DND-41 (cell line): ENCODE measurements around the gene ASCL3.

ENCODE experiments used
- ATAC-seq: fragments of 200-7000 bp; cut with Tn5 transposase; 3 replicates; pipeline ENCODE4 v1.9.1; 2021; ENCODE audit warnings: low read depth; ENCODE audit not compliant: insufficient read depth
- DNase-seq: peaks from one replicate; pipeline ENCODE4 v3.0.0-alpha.2; 2020
- H2AFZ ChIP-seq: 2 replicates; pipeline ENCODE4 v1.6.0; 2012; ENCODE audit warnings: low read depth, low read length
- H3K27ac ChIP-seq: 2 replicates; pipeline ENCODE4 v1.5.1; 2012; ENCODE audit warnings: low read length, inconsistent platforms
- H3K27me3 ChIP-seq: fragments of 200-600 bp; sonication (generic); 2 replicates; pipeline ENCODE4 v1.6.0; 2012; ENCODE audit warnings: low read length, mild to moderate bottlenecking, inconsistent platforms; ENCODE audit not compliant: insufficient read depth, poor library complexity
- H3K36me3 ChIP-seq: 2 replicates; pipeline ENCODE4 v1.5.1; 2012; ENCODE audit warnings: low read length, inconsistent platforms; ENCODE audit not compliant: insufficient read depth
- H3K4me1 ChIP-seq: 2 replicates; pipeline ENCODE4 v1.5.1; 2012; ENCODE audit warnings: mild to moderate bottlenecking, low read length; ENCODE audit not compliant: insufficient read depth
- H3K4me2 ChIP-seq: 2 replicates; pipeline ENCODE4 v1.6.0; 2012; ENCODE audit warnings: mild to moderate bottlenecking, moderate library complexity, low read length, inconsistent platforms; ENCODE audit not compliant: insufficient read depth
- H3K4me3 ChIP-seq, 2 experiments: fragments of 200-600 bp in 1 of 2; shearing (Covaris generic) in 1 of 2; 2 replicates each; pipeline ENCODE4 v1.5.1; 2012 to 2016; ENCODE audit warnings: inconsistent platforms in 2 of 2, low read length in 2 of 2, mild to moderate bottlenecking in 2 of 2, low read depth in 1 of 2, moderate library complexity in 1 of 2
- H3K79me2 ChIP-seq: 2 replicates; pipeline ENCODE4 v1.6.0; 2012; ENCODE audit warnings: low read length, inconsistent platforms; ENCODE audit not compliant: insufficient read depth
- H3K9ac ChIP-seq: 2 replicates; pipeline ENCODE4 v1.6.0; 2012; ENCODE audit warnings: low read depth, mild to moderate bottlenecking, inconsistent platforms, low read length, moderate library complexity
- H3K9me3 ChIP-seq: 2 replicates; pipeline ENCODE4 v1.5.1; 2012; ENCODE audit warnings: low read length, moderate library complexity, mild to moderate bottlenecking, inconsistent platforms; ENCODE audit not compliant: insufficient read depth, severe bottlenecking
- H4K20me1 ChIP-seq: 2 replicates; pipeline ENCODE4 v1.6.0; 2012; ENCODE audit warnings: low read length; ENCODE audit not compliant: insufficient read depth
- CTCF ChIP-seq: IDR thresholded peaks from 2 replicates; pipeline ENCODE4 v1.5.1; 2012; ENCODE audit warnings: borderline replicate concordance, low read length, moderate library complexity, mild to moderate bottlenecking; ENCODE audit not compliant: poor library complexity, severe bottlenecking; ENCODE audit errors: extremely low read depth
- EZH2 ChIP-seq: IDR thresholded peaks from 3 replicates; pipeline ENCODE4 v1.6.1; 2012; ENCODE audit warnings: borderline replicate concordance, low read depth, mild to moderate bottlenecking, moderate library complexity, low read length, inconsistent platforms; ENCODE audit not compliant: severe bottlenecking

ASCL3 gene

GRCh38 chr11:8947230-8947943, 4.6 kb upstream of the ASCL3 start:
- Histone ChIP-seq H3K4me2 (0 out of 2 replicates have a peak overlapping the region, but pooled peaks have one; percentile 12), H3K36me3 (peaks cover 27% of the 10 kb centered on the region), H3K4me3 (no peak overlapping the region), H3K4me1 (peaks cover 23% of the 10 kb centered on the region), H3K27me3 (no peaks in the 10 kb centered on the region), H3K9ac (no peak overlapping the region), H4K20me1 (no peaks in the 10 kb centered on the region), H3K9me3 (no peaks in the 10 kb centered on the region), H3K79me2 (no peaks in the 10 kb centered on the region), H2AFZ (no peak overlapping the region), H3K27ac (peak overlapping the region; percentile 56)
- DNase-seq (peak; percentile 63), ATAC-seq (peak; percentile 96)
- TF ChIP-seq EZH2: no peak
- no peak for TF ChIP-seq CTCF

DNA sequence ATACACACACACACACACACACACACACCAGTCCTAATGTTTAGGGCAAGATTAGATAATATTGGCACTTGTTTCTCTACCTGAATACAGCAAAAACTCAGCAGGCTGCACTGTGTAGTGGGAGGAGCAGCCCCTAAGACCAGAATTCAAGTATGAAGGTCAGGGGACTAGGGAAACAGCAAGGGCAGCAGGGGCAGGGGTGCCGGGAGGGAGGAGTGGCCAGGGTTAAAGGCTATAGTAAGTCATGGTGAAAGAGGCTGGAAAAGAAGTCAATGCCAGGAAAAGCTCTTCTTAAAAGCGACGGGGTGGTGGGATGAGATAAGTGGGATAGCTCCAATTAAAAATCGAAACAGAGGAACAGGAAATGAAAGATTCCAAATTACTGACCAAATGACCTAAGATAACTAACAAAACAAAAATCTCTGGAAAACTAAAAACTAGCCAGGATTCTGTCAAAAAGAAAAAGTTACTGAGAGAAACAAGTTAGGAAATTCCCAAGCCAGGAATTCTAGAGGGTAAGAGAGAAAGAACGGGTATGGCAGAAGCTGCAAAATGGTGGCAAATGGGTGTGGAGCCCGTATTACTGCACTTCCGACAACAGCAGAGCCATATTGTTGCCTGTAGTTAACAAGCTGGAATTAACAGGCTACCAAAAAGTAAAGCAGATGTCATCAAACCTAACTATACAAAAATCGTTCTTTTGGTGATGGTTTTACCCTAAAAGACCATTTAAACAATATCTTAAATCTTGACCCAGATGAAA, 1.3 kb downstream of the ASCL3 start:
- DNase-seq (no peak), ATAC-seq (no peak)
- H3K4me3 ChIP-seq: no peak overlapping the region
- no peak overlapping the region for H3K9ac ChIP-seq
- H3K36me3 ChIP-seq: no peaks in the 10 kb centered on the region
- no peaks in the 10 kb centered on the region for H4K20me1 ChIP-seq
- no peak overlapping the region for H2AFZ ChIP-seq
- H3K9me3 ChIP-seq: no peaks in the 10 kb centered on the region
- no peaks in the 10 kb centered on the region for H3K79me2 ChIP-seq
- TF ChIP-seq EZH2 (no peak), CTCF (no peak)
- H3K27ac ChIP-seq: no peak overlapping the region
- H3K4me1 ChIP-seq: no peaks in the 10 kb centered on the region
- no peak overlapping the region for H3K4me2 ChIP-seq
- no peaks in the 10 kb centered on the region for H3K27me3 ChIP-seq

- H3K79me2 ChIP-seq: no peaks in the 10 kb centered on the region
- H3K27ac ChIP-seq: no peak overlapping the region
- no peaks in the 10 kb centered on the region for H3K4me1 ChIP-seq
- no peaks in the 10 kb centered on the region for H3K36me3 ChIP-seq
- no peak overlapping the region for H3K4me2 ChIP-seq
- no peak for TF ChIP-seq CTCF
- no peak for TF ChIP-seq EZH2
- H3K9me3 ChIP-seq: no peaks in the 10 kb centered on the region
- no peaks in the 10 kb centered on the region for H3K27me3 ChIP-seq
- H3K4me3 ChIP-seq: no peak overlapping the region
- no peak for ATAC-seq
- no peak overlapping the region for H3K9ac ChIP-seq
- H4K20me1 ChIP-seq: no peaks in the 10 kb centered on the region
- DNase-seq: no peak
- no peak overlapping the region for H2AFZ ChIP-seq
Observed at GRCh38 chr11:8937659-8938058, 5.2 kb downstream of the ASCL3 start.
